Fibroblast of skin of right quadriceps (primary cell): ENCODE measurements around the gene NCOA1.
"Not testable (repeated sequence)": the region's sequence is repeated elsewhere in the genome, so short reads cannot be mapped to it uniquely, and the experiment has no call there.

Experiments
- DNase-seq: peaks from one replicate; pipeline ENCODE4 v3.0.0-alpha.2; 2013

The NCOA1 gene

GRCh38 chr2:24509425-24509824 is 18.4 kb downstream of the NCOA1 start:
- no peak for DNase-seq

- no peak for DNase-seq
These were observed 18.8 kb downstream of the NCOA1 start for GRCh38 chr2:24509840-24510239.

GRCh38 chr2:24510771-24511170 is 19.7 kb downstream of the NCOA1 start:
- no peak for DNase-seq

- DNase-seq: no peak
These were observed 20.1 kb downstream of the NCOA1 start for GRCh38 chr2:24511198-24511597.

GRCh38 chr2:24511894-24512293 is 20.8 kb downstream of the NCOA1 start:
- no peak for DNase-seq

- no peak for DNase-seq
These were observed 21.4 kb downstream of the NCOA1 start for GRCh38 chr2:24512404-24512803.

GRCh38 chr2:24512831-24513230 is 21.8 kb downstream of the NCOA1 start:
- no peak for DNase-seq

- DNase-seq: peak; percentile 61
These were observed 22.4 kb downstream of the NCOA1 start for GRCh38 chr2:24513281-24514071.

- no peak for DNase-seq
These were observed 23.8 kb downstream of the NCOA1 start for GRCh38 chr2:24514820-24515219.

GRCh38 chr2:24515335-24515734 is 24.3 kb downstream of the NCOA1 start:
- no peak for DNase-seq

GRCh38 chr2:24515831-24516230 is 24.8 kb downstream of the NCOA1 start:
- no peak for DNase-seq

- DNase-seq: no peak
These were observed 26.2 kb downstream of the NCOA1 start for GRCh38 chr2:24517247-24517646.

- DNase-seq: no peak
These were observed 29.1 kb downstream of the NCOA1 start for GRCh38 chr2:24520175-24520574.

GRCh38 chr2:24521162-24521857 is 30.3 kb downstream of the NCOA1 start:
- DNase-seq: no peak

- no peak for DNase-seq
These were observed 31.1 kb downstream of the NCOA1 start for GRCh38 chr2:24521975-24522639.

GRCh38 chr2:24527536-24527935 is 36.5 kb downstream of the NCOA1 start:
- no peak for DNase-seq

- no peak for DNase-seq
These were observed 39.7 kb downstream of the NCOA1 start for GRCh38 chr2:24530796-24531195.

- not testable (repeated sequence) for DNase-seq
These were observed 40.6 kb downstream of the NCOA1 start for GRCh38 chr2:24531610-24532009.

GRCh38 chr2:24532057-24532456 is 41.0 kb downstream of the NCOA1 start:
- not testable (repeated sequence) for DNase-seq

- not testable (repeated sequence) for DNase-seq
These were observed 42.5 kb downstream of the NCOA1 start for GRCh38 chr2:24533574-24533973.

GRCh38 chr2:24538720-24539119 is 47.7 kb downstream of the NCOA1 start:
- no peak for DNase-seq

GRCh38 chr2:24539258-24539657 is 48.2 kb downstream of the NCOA1 start:
- DNase-seq: no peak

GRCh38 chr2:24540011-24540477 is 49.0 kb downstream of the NCOA1 start:
- no peak for DNase-seq

- DNase-seq: no peak
These were observed 50.6 kb downstream of the NCOA1 start for GRCh38 chr2:24541621-24542020.
